NCI-H446 (cell line): ENCODE results near the gene TMEM18.

ENCODE experiments used
- DNase-seq, 2 experiments: peaks; one replicate each; lab custom pipeline; 2025; lab: John Stamatoyannopoulos, UW

The TMEM18 gene

GRCh38 chr2:650343-651310, 26.6 kb downstream of the TMEM18 start:
- DNase-seq, result no peak

GRCh38 chr2:649426-650342, 27.5 kb downstream of the TMEM18 start:
- no peak for DNase-seq

- no peak for DNase-seq
These were observed 28.5 kb downstream of the TMEM18 start for GRCh38 chr2:648476-649424.

- no peak for DNase-seq
These were observed 29.4 kb downstream of the TMEM18 start for GRCh38 chr2:647691-648231.

- no peak for DNase-seq
These were observed 30.1 kb downstream of the TMEM18 start for GRCh38 chr2:647003-647560.

GRCh38 chr2:644871-645270, 32.3 kb downstream of the TMEM18 start:
- DNase-seq, result no peak

- no peak for DNase-seq
These were observed 33.4 kb downstream of the TMEM18 start for GRCh38 chr2:643761-644160.

- DNase-seq, result no peak
These were observed 33.9 kb downstream of the TMEM18 start for GRCh38 chr2:643334-643733.

- no peak for DNase-seq
These were observed 35.1 kb downstream of the TMEM18 start for GRCh38 chr2:641872-642815.

GRCh38 chr2:641164-641871, 35.9 kb downstream of the TMEM18 start:
- no peak for DNase-seq

GRCh38 chr2:639703-640102, 37.5 kb downstream of the TMEM18 start:
- DNase-seq, result no peak

GRCh38 chr2:637804-638203, 39.4 kb downstream of the TMEM18 start:
- DNase-seq, result no peak

- DNase-seq, result no peak
These were observed 39.8 kb downstream of the TMEM18 start for GRCh38 chr2:637406-637776.

GRCh38 chr2:636641-637405, 40.4 kb downstream of the TMEM18 start:
- peak; percentile 24 to 80 for DNase-seq

GRCh38 chr2:635687-636621, 41.3 kb downstream of the TMEM18 start:
- no peak for DNase-seq

- no peak for DNase-seq
These were observed 42.4 kb downstream of the TMEM18 start for GRCh38 chr2:634636-635388.

- no peak for DNase-seq
These were observed 43.2 kb downstream of the TMEM18 start for GRCh38 chr2:634041-634440.
